Neural crest cell (in vitro differentiated cells): Measurements from ENCODE around the gene NFXL1. TPM values are rescaled to one million over a fixed set of nuclear protein-coding genes. Genes with fewer than 3 reads are reported as not detected.

Experiments
- DNase-seq: peaks from one replicate; pipeline ENCODE4 v3.0.0; 2021; ENCODE audit warnings: low read depth, mixed read lengths, low spot score
- H3K27ac Mint-ChIP-seq: one replicate; pipeline ENCODE4 v1.8.0; 2021; ENCODE audit warnings: mild to moderate bottlenecking, mixed read lengths; ENCODE audit not compliant: unreplicated experiment
- H3K27me3 Mint-ChIP-seq: 2 replicates; pipeline ENCODE4 v1.8.0; 2021; ENCODE audit warnings: low read depth, mild to moderate bottlenecking, mixed read lengths
- H3K36me3 Mint-ChIP-seq: 2 replicates; pipeline ENCODE4 v1.8.0; 2021; ENCODE audit warnings: low read depth, mild to moderate bottlenecking, mixed read lengths
- H3K4me1 Mint-ChIP-seq: 2 replicates; pipeline ENCODE4 v1.8.0; 2021; ENCODE audit warnings: mixed read lengths
- H3K4me3 Mint-ChIP-seq: one replicate; pipeline ENCODE4 v1.8.0; 2021; ENCODE audit warnings: mild to moderate bottlenecking, mixed read lengths
- H3K9me3 Mint-ChIP-seq: 2 replicates; pipeline ENCODE4 v1.8.0; 2021; ENCODE audit warnings: mixed read lengths
- total RNA-seq: library from RNA; stranded (reverse); gene quantifications from 2 replicates; pipeline ENCODE4 v1.2.1, GENCODE V29; 2021
- TF ChIP-seq, protein P1 (sequence below): fragments of 200-600 bp; sonication (generic); conservative IDR thresholded peaks from 2 replicates; pipeline ENCODE4 v1.5.0; 2021; ENCODE audit warnings: antibody characterized with exemption, mild to moderate bottlenecking

NFXL1 gene
- total RNA-seq, 1 donor from 2014 or later, result 18.5 TPM

GRCh38 chr4:47849466-47849865 lies 64.9 kb downstream of the NFXL1 start:
- Mint-ChIP-seq H3K4me1 (no peaks in the 10 kb centered on the region), H3K36me3 (peaks cover 28% of the 10 kb centered on the region), H3K4me3 (no peak overlapping the region), H3K27me3 (no peaks in the 10 kb centered on the region), H3K27ac (no peak overlapping the region), H3K9me3 (no peaks in the 10 kb centered on the region)
- no peak for DNase-seq
- TF ChIP-seq, protein P1, sequence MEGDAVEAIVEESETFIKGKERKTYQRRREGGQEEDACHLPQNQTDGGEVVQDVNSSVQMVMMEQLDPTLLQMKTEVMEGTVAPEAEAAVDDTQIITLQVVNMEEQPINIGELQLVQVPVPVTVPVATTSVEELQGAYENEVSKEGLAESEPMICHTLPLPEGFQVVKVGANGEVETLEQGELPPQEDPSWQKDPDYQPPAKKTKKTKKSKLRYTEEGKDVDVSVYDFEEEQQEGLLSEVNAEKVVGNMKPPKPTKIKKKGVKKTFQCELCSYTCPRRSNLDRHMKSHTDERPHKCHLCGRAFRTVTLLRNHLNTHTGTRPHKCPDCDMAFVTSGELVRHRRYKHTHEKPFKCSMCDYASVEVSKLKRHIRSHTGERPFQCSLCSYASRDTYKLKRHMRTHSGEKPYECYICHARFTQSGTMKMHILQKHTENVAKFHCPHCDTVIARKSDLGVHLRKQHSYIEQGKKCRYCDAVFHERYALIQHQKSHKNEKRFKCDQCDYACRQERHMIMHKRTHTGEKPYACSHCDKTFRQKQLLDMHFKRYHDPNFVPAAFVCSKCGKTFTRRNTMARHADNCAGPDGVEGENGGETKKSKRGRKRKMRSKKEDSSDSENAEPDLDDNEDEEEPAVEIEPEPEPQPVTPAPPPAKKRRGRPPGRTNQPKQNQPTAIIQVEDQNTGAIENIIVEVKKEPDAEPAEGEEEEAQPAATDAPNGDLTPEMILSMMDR, result no peak

- Mint-ChIP-seq H3K27ac (no peak overlapping the region), H3K4me3 (no peak overlapping the region)
Observed at GRCh38 chr4:47848041-47848440, 66.3 kb downstream of the NFXL1 start.

GRCh38 chr4:47842985-47843384 lies 71.4 kb downstream of the NFXL1 start:
- Mint-ChIP-seq H3K27ac (no peak overlapping the region), H3K4me1 (peaks cover 2% of the 10 kb centered on the region), H3K27me3 (peaks cover 19% of the 10 kb centered on the region), H3K36me3 (peaks cover 22% of the 10 kb centered on the region), H3K4me3 (no peak overlapping the region), H3K9me3 (no peaks in the 10 kb centered on the region)
- TF ChIP-seq, protein P1, result no peak
- no peak for DNase-seq

More at GRCh38 chr4:47848041-47848440, 66.3 kb downstream of the NFXL1 start:
- H3K9me3 Mint-ChIP-seq, result no peaks in the 10 kb centered on the region
- no peaks in the 10 kb centered on the region for H3K4me1 Mint-ChIP-seq
- TF ChIP-seq, protein P1, result no peak
- no peak for DNase-seq
- H3K27me3 Mint-ChIP-seq, result no peaks in the 10 kb centered on the region
- H3K36me3 Mint-ChIP-seq, result peaks cover 31% of the 10 kb centered on the region

- H3K36me3 Mint-ChIP-seq, result peaks cover 13% of the 10 kb centered on the region
- peaks cover 16% of the 10 kb centered on the region for H3K4me1 Mint-ChIP-seq
- H3K27ac Mint-ChIP-seq, result no peak overlapping the region
- no peak overlapping the region for H3K4me3 Mint-ChIP-seq
- DNase-seq, result no peak
- TF ChIP-seq, protein P1, result no peak
- no peaks in the 10 kb centered on the region for H3K9me3 Mint-ChIP-seq
- peaks cover 42% of the 10 kb centered on the region for H3K27me3 Mint-ChIP-seq
Observed at GRCh38 chr4:47840291-47840690, 74.1 kb downstream of the NFXL1 start.

DNA sequence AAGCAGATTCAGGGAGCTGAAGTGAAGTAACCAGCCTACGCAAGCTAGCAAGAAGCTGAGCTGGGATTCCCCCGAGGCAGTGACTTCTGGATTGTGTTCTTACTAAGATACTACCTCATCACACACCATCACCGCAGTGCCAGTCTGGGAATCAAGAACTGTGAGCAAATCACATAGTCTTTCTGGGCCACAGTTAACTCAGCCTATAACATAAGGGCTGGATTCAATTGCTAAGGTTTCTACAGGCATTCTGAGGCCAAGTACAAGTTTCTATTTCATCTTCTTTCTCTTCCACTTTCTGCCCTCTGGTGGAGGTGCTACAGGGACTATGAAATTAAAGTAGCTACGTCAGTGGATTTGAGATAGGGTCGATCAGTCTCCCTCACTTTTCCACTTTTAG lies 75.1 kb downstream of the NFXL1 start:
- H3K9me3 Mint-ChIP-seq, result no peaks in the 10 kb centered on the region
- peaks cover 11% of the 10 kb centered on the region for H3K36me3 Mint-ChIP-seq
- DNase-seq, result no peak
- H3K27me3 Mint-ChIP-seq, result peaks cover 45% of the 10 kb centered on the region
- no peak overlapping the region for H3K4me3 Mint-ChIP-seq
- TF ChIP-seq, protein P1, result peak; percentile 51
- H3K4me1 Mint-ChIP-seq, result peaks cover 16% of the 10 kb centered on the region
- H3K27ac Mint-ChIP-seq, result no peak overlapping the region

- no peak for DNase-seq
- TF ChIP-seq, protein P1, result no peak
- H3K4me3 Mint-ChIP-seq, result peak overlapping the region; percentile 80
- H3K27me3 Mint-ChIP-seq, result peaks cover 47% of the 10 kb centered on the region
- H3K36me3 Mint-ChIP-seq, result peaks cover 4% of the 10 kb centered on the region
- H3K4me1 Mint-ChIP-seq, result peaks cover 16% of the 10 kb centered on the region
- no peak overlapping the region for H3K27ac Mint-ChIP-seq
- H3K9me3 Mint-ChIP-seq, result peaks cover 3% of the 10 kb centered on the region
Observed at GRCh38 chr4:47838445-47838844, 75.9 kb downstream of the NFXL1 start.
